NCI-H748 (cell line): ENCODE results near the gene SFT2D3.

Experiments
- DNase-seq: peaks from one replicate; lab custom pipeline; 2025; ENCODE audit not compliant: unreplicated experiment; lab: John Stamatoyannopoulos, UW

Gene SFT2D3

GRCh38 chr2:127701193-127701650 is at the start of gene SFT2D3:
Gene SFT2D3, plus strand, starts transcription at chr2:127701497. Its CDS starts 32 bp downstream, at chr2:127701529.
- peak; percentile 93 for DNase-seq

GRCh38 chr2:127651971-127652550 is 49.2 kb upstream of the SFT2D3 start:
- DNase-seq = no peak

- no peak for DNase-seq
Observed at GRCh38 chr2:127652786-127653357, 48.4 kb upstream of the SFT2D3 start.

DNA sequence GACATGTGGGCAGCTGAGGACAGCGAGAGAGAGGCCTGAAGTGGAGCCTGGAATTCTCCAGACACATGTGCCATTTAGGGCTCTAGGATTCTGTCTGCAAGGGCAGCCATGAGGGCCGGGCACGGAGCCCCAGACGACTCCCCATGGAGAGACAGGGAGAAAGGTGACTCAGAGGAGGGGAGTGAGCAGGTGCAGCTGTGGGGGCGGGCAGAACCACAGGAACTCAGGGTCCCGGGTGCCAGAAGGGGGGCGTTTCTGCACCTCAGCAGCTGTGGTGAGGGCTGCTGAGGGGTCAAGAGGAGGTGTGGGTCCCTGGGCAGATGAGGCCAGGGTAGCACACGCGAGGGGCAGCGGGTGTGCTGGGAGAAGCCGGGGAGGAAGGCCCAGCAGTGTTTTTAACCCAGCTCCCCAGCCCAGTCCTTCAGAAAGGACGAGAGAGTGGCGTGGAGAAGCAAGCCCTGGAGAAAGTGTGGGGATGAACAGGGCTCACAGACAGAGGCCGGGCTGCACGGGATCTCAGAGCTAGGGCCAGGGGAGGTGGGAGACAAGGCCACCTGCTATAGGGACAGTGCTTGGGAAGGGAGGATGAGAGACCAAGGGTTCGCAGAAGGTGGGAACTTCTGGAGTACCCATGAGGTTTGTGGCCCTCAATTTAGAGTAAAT is 47.7 kb upstream of the SFT2D3 start:
- no peak for DNase-seq

DNA sequence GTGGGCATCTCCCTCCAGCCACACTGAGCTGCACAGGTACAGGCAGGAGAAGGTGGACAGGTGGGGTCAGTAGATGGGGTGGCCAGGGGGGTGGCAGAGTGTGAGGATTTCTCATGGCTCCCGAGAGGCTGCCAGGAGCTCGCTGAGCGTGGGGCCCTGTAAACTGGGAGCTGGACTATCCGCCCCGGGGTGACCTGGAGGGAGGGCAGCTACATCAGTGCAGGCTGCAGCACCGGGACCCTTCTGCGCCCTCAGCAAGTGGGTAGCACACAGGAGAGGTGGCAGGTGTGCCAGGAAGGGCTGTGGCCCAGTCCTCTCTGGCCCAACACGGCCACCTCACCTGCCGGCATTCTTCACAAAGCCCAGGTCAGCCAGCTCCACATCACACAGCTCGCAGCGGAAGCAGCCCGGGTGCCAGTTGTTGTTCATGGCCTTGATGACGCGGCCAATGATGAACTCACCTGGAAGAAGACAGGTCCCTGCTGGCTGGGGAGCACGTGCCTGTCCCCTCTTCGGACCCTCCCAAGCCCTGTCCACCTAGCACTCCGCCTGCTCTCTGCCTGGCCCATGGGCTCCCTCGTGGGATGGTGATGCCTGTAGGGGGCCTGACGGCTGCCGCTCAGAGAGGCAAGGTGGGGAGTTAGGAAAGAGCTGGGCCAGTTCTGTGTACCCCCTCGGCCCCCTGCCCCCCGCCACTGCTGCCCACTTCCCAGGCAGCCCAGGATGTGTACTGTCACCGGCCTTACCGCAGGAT is 47.0 kb upstream of the SFT2D3 start:
- no peak for DNase-seq

DNA sequence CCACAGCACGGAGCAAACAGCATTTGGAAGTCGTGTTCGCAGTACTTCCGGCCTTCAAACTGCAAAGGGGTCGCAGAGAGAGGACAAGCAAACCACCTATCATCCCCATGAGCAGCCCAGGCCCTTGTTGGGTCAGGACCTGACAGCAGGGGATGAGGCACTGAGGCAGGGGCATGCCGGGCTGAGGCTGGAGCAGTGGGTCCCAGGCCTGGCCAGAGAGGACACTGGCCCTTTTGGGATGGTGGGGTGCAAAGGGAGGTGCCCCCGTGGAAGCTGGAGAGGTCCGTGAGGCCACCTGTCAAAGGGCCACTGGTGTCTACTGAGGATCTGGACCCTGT is 46.5 kb upstream of the SFT2D3 start:
- no peak for DNase-seq

DNA sequence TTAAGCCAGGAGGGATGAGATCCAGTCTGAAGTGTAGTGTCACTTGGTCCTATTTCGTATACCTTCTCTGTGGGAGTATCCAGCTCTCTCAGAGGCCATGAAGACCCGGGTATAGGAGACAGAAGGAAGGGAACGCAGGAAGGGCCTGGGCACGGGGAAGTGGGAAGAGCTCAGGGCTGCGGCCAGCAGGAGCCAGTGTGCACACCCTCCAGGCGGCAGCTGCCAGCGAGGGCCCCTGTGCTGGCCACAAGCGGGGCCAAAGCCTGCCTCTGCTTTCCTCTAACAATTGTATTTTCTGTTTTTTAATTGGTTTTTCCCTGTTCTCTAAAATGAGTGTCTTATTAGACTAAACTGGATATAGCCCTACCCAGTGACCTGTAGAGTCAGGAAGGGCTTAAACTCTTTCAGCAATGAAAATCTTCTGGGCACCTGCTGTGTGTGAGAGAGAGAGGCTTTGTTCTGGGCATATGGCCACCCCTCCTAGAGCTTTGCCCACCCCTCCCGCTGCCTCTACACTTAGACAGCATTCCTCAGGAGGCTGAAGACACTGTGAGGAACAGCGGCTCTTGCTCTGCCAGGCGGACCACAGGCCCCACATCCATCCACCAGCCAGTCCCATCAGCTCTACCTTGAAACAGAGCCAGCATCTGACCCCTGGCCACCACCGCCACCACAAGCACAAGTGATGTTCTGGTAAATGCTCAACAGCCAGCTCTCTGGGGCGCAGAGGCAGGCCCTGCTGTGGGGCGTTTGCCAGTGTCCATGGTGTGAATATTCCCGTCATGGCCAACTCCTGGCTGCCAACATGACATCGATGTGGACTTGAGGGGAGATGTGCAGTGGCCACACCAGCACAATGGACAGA is 45.9 kb upstream of the SFT2D3 start:
- no peak for DNase-seq

GRCh38 chr2:127656569-127657231 is 44.6 kb upstream of the SFT2D3 start:
- no peak for DNase-seq

DNA sequence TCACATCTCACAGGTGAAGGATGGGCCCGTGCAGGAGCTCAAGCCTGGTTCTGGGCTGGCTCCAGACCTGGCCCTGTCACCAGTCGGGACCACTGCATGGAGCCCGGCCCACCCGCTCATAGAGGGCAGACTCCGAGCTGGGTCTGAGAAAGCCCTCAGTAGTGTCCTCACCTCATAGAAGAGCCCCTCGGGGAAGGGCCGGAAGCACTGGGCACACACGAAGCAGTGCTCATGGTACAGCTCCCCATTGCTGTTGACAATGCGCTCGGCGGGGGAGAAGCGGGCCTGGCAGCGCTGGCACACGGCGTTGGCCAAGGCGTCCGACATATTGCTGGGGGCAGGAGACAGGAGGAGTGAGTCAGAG is 44.1 kb upstream of the SFT2D3 start:
- DNase-seq = no peak

- no peak for DNase-seq
Observed at GRCh38 chr2:127658146-127658545, 43.2 kb upstream of the SFT2D3 start.

GRCh38 chr2:127658641-127659407 is 42.5 kb upstream of the SFT2D3 start:
- DNase-seq = no peak

- DNase-seq = no peak
Observed at GRCh38 chr2:127659408-127660290, 41.6 kb upstream of the SFT2D3 start.

DNA sequence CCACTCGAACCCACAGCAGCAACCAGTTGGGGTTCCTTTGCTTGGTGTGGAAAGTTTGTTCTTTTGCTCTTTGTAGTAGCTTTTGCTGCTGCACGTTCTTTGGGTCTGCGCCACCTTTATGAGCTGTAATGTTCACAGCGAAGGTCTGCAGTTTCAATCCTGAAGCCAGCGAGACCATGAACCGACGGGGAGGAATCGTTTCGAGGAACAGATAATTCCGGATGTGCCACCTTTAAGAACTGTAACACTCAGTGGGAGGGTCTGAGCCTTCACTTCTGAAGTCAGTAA is 41.1 kb upstream of the SFT2D3 start:
- DNase-seq = no peak

DNA sequence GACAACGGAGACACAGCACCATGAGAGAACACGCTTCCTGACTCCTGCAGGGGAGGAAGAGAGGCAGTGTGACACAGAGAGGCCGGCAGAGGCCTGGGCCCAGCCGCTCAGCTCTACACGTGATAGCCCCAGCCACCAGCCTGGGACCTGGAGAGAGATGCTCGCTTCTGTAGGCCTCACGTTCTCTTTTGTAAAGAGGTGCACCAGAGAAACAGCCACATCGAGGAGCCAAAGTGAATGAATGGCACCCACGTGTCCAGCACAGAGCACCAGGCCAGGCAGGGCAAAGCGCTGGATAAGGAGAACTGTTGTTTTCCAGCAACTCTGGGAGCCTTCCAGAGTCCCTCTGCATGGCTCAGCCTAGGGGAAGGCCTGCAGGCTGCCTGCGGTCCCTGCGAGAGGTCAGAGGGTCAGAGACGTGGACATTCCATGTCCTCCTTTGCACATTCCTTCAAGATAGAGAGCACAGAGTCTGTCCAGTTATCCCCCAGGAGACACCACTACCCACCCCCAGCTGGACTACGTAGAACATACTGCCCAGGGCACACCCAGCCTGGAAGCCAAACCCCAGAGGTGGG is 40.1 kb upstream of the SFT2D3 start:
- DNase-seq = no peak

DNA sequence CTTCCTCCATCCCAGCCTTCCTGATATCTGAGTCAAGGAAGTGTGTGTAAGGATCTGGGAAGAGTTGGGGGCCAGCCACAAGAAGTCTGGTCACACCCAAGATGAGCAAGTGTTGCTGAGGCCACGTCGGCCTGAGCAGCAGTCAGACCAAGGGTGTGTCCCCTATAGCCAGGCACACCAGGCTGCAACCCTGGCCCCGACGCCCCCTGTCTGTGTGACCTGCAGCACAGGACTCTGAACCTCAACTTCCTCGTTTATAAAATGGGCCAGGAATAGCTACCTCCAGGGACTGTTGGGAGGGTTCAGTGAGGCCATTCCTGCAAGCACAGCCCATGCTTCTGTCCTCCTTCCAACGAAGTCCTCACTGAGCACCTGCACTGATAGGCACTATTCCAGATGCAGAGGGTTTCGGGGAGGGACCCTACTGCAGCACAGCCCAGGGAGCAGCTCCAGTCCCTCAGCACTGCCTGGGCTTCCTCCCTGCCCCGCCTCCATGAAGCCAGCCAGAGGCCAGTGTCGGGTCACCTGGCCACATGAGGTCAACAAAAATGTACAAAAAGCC is 39.3 kb upstream of the SFT2D3 start:
- no peak for DNase-seq

DNA sequence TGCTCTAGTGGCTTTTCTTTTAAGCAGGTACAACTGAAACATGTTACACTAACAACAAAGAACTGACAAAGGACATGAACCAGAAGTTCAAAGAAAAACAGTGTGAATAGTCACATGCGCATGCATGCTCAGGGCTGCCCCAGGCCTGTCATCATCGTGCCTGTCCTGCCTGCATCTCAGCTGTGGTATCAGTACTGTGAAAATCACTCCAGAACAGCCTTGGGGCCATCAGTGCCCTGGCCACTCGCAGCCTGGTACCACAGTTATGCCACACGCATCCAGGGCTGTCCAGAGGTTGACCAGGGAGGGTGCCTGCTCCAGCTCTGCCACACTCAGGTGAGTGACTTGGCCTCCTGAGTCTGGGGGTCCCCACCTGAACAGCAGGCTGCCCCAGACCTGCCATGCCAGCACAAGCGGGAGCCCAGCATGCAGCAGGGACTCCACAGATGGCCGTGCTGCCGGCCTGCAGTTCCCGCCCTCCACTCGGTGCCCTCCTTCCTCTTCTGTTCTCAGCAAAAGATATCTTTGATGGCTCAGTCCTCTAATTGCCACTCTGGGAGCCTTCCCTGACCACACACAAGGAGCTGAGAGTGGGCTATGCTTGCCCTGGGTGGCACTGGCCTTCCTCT is 38.2 kb upstream of the SFT2D3 start:
- no peak for DNase-seq

DNA sequence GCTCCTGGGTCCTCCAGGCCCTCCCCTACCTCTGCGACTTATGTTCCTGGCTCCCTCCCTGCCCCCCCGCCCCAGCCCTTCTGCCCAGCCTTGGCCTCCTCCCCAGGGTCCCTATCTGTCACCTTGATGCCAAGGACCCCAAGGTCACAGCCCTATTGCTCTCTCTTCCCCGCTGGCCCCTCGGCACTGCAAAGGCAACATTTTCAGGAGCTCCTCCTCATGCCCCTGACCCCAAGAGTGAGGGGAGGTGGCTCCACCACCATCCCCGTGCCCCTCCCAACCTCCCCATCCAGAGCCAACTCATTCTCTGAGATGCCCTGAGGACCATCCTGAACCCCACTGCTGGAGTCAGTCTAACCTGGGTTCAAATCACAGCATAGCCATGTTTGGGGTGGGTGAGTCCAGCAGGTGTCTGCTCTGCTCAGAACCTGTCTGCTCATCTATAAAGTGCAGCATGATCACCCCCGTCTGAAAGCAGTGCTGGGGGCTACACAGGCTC is 37.7 kb upstream of the SFT2D3 start:
- DNase-seq = no peak
